Measurements from ENCODE around the gene CD2BP2. TPM values are rescaled to one million over a fixed set of nuclear protein-coding genes. Genes with fewer than 3 reads are reported as not detected.
A peak's percentile ranks its signal among the peaks of the same experiment; 100 is the strongest.
"Not testable (repeated sequence)": the region's sequence is repeated elsewhere in the genome, so short reads cannot be mapped to it uniquely, and the experiment has no call there.

The CD2BP2 gene
- polyA plus RNA-seq (ENCODE audit: insufficient read length in 10 of 10) = 10 to 100 TPM; 28.4 to 43.0 (median 33.1) TPM
- long read RNA-seq, donor 1, transcript CD2BP2-201 (7 exons, 3,421 nt) = major isoform, 12 of 16 reads
- long read RNA-seq, donor 1, partial matches to known transcripts = 0 of 16 reads
- long read RNA-seq, donor 1, other reads (novel, unspliced or antisense) = 0 of 16 reads
- long read RNA-seq, donor 2, transcript CD2BP2-201 (7 exons, 3,421 nt) = major isoform, 14 of 17 reads
- long read RNA-seq, donor 2, partial matches to known transcripts = 0 of 17 reads
- long read RNA-seq, donor 2, other reads (novel, unspliced or antisense) = 0 of 17 reads
- long read RNA-seq, donor 3 = 0 reads
- long read RNA-seq, donor 4, transcript CD2BP2-201 (7 exons, 3,421 nt) = major isoform, 10 of 12 reads
- long read RNA-seq, donor 4, partial matches to known transcripts = 0 of 12 reads
- long read RNA-seq, donor 4, other reads (novel, unspliced or antisense) = 0 of 12 reads
- long read RNA-seq, donor 5, transcript CD2BP2-201 (7 exons, 3,421 nt) = major isoform, 13 of 14 reads
- long read RNA-seq, donor 5, partial matches to known transcripts = 0 of 14 reads
- long read RNA-seq, donor 5, other reads (novel, unspliced or antisense) = 0 of 14 reads
- long read RNA-seq, donor 6, transcript CD2BP2-201 (7 exons, 3,421 nt) = major isoform, 16 of 23 reads
- long read RNA-seq, donor 6, partial matches to known transcripts = 5 of 23 reads
- long read RNA-seq, donor 6, other reads (novel, unspliced or antisense) = 0 of 23 reads
- long read RNA-seq, donor 7, transcript CD2BP2-201 (7 exons, 3,421 nt) = major isoform, 16 of 23 reads
- long read RNA-seq, donor 7, partial matches to known transcripts = 5 of 23 reads
- long read RNA-seq, donor 7, other reads (novel, unspliced or antisense) = 0 of 23 reads
- long read RNA-seq, donor 8, transcript CD2BP2-201 (7 exons, 3,421 nt) = major isoform, 9 of 15 reads
- long read RNA-seq, donor 8, partial matches to known transcripts = 5 of 15 reads
- long read RNA-seq, donor 8, other reads (novel, unspliced or antisense) = 0 of 15 reads
- long read RNA-seq, donor 9, partial matches to known transcripts = 0 of 2 reads
- long read RNA-seq, donor 9, other reads (novel, unspliced or antisense) = 0 of 2 reads

GRCh38 chr16:30355144-30355953 is at the start of gene CD2BP2:
Gene CD2BP2 (minus strand): TSS chr16:30355308. CDS start chr16:30354681, 627 bp downstream.
- DNase-seq = peak; percentile 99 to 100 (median 100)

DNA sequence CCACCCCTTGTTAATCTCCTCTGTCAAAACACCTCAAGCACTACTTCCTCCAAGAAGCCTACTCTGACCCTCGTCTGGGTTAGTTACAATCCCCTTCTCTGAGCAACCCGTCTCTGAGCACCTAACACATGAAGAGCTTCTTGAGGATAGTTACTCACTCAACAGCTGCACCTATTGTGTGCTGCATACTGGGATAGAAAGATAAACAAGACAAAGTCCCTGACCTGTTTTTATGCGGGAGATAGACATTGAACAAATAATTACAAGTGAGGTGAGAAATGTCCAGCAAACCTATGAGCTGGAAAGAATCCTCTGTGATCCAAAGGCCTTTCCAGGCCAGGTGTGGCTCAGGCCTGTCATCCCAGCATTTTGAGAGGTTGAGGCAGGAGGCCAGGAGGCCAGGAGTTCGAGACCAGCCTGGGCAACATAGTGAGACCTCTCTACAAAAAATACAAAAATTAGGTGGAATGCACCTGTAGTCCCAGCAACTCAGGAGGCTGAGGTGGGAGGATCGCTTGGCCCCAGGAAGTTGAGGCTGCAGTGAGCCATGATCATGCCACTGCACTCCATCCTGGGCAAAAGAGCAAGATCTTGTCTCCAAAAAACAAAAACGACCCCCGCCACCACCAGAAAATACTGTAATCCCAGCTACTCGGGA is 46.8 kb upstream of the CD2BP2 start:
- DNase-seq = no peak

DNA sequence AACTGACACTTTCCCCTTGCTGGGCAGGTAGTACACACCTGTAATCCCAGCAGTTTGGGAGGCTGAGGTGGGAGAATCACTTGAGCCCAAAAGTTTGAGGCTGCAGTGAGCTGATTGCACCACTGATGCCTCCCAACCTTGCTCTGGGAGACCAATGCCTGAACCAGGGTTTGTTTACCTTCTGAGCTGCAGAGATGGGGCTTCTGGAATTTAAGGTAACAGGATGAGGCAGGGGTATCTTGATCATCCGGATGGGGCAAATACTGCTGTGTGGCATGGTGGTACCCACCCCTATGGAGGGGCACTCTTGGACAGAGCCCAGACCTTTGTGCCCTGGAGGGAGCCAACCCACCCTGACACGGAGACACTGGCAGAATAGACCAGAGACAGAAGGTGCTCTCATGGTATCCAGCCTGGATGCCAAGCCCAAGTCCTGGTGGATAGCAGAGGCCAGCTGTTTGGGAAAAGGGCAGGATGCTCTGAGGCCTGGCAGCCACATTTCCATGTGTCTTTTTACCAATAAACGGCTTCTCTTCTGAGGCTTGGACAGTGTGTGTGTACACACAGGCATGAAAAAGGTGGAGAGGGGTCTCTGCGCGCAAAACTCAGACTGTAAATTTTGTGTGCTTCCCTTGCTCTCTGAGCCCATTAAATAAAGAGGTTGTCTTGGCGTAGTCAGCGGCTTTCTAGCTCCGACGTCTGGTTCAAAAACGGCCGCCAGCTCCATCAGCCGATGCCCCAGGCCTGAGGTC is 44.5 kb upstream of the CD2BP2 start:
- DNase-seq = no peak

DNA sequence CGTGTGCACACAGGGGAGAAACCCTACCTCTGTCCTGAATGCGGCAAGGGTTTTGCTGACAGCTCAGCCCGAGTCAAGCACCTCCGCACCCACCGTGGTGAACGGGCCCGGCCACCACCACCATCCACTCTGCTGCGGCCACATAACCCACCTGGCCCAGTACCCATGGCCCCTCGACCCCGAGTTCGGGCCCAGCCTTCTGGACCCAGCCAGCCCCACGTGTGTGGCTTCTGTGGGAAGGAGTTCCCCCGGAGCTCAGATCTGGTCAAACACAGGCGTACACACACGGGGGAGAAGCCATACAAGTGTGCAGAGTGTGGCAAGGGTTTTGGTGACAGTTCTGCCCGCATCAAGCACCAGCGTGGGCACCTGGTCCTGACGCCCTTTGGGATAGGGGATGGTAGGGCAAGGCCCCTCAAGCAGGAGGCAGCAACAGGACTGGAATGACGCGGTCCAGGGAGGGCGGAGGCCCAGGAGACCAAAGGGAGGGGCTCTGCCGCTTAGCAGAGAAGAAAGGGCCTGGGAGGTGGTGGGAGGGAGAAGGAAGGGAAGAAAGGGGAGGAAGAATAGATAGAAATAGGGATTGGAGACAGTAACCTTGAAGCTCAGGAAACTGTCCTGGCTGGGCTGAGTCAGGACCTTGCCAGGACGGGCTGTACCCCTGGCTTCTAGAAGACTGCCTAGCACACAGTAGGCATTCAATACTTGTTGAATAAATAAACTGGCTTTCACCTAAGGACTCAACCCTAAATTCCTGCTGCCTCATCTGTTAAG is 43.7 kb upstream of the CD2BP2 start:
- DNase-seq = no peak

DNA sequence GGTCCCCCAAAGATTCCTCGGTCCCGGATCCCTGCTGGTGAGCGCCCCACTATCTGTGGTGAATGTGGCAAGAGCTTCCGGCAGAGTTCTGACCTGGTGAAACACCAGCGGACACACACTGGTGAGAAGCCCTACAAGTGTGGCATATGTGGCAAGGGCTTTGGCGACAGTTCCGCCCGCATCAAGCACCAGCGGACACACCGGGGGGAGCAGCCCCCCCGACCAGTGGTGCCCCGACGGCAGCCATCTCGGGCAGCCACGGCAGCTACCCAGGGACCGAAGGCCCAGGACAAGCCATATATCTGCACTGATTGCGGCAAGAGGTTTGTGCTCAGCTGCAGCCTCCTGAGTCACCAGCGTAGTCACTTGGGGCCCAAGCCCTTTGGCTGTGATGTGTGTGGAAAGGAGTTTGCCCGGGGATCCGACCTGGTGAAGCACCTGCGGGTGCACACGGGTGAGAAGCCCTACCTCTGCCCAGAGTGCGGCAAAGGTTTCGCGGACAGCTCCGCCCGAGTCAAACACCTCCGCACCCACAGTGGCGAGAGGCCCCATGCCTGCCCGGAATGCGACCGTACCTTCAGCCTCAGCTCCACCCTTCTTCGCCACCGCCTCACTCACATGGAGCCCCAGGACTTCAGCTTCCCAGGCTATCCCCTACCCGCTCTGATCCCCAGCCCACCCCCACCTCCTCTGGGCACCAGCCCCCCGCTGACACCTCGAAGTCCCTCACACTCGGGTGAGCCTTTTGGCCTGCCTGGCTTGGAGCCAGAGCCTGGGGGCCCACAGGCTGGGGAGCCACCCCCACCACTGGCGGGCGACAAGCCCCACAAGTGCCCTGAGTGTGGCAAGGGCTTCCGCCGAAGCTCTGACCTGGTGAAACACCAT is 42.9 kb upstream of the CD2BP2 start:
- DNase-seq = no peak

GRCh38 chr16:30397056-30397455 is 41.9 kb upstream of the CD2BP2 start:
- DNase-seq = no peak

DNA sequence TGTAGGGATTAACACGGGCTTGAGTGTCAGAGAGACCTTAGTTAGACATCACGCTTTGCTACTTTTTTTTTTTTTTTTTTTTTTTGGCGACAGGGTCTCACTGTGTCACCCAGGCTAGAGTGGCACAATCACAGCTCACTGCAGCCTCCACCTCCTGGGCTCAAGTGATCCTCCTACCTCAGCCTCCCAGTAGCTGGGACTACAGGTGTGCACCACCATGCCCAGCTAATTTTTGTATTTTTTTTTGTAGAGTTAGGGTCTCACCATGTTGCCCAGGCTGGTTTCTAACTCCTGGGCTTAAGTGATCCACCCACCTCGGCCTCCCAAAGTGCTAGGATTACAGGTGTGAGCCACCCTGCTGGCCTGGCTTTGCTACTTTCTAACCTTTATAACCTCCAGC is 41.5 kb upstream of the CD2BP2 start:
- not testable (repeated sequence) for DNase-seq

DNA sequence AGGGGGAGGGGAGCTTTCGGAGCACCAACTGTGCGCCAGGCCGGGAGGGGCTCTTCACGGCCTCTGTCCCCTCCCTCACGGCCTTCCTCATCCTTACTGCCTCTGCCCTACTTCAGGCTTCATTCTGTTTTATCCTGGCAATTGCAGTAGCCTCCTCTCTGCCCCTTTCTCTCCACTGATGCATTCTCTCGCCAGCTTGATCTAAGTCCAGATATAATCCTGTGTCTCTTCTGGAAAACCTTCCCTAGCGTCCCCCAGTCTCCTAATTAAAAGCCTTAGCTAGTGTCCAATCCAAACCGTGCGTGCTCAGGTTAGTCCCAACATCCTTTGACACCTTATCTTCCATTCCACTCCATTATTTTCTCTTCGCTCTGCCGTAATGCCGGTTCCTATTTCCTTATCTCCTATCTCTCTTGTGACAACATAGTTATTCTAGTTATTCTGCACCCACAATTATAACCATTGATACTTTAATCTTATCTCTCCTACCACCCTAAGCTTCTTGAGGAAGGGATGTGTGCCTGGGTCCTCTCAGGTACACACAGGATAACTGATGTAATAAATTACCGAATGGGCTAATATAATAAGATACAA is 41.0 kb upstream of the CD2BP2 start:
- DNase-seq = no peak

DNA sequence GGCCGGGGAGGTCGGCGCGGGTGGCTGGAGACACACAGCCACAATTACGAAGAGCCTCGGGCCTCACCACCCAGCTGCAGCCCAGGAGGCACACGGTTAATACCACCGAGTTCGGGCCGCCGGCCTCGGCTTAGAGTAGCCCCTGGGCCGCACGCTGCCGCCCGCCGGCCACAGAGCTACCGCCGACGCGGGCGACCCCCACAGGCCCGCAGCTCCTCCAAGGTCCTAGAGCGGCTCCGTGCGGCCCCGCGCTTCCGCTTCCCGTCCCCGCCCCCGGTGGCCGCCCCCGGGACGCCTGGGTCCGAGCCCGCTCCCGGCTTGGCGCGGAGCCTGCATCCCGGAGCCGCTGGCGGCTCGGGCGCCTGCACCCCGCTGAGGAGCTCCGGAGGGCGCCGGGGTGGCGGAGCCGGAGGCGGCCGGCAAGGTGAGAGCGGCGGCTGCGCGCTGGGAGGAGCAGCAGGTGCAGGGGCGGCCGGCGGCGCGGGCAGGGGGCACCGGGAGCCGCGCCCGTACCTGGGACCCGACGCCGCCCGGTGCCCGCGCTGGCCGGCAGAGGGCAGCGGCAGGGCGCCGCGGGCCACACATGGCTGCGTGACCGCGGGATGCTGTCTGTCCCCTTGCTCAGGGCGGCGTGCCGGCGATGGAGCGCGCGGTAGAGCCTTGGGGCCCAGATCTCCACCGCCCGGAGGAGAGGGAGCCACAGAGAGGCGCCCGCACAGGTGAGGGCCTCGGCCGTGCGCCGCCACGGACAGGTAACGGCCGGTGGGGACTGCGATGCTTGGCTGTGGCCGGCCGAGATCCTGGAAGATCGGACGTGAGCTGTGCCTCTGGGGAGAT is 40.3 kb upstream of the CD2BP2 start, which contains the start of gene ZNF48:
ZNF48 (plus strand) TSS at position 266 of the 837 bp plus-strand sequence; CDS start at position 641, 375 bp downstream.
- peak; percentile 89 to 97 (median 93) for DNase-seq

- peak in 1 of 3 donors; percentile 78 for DNase-seq
Observed at GRCh38 chr16:30394592-30395154, 39.6 kb upstream of the CD2BP2 start.

DNA sequence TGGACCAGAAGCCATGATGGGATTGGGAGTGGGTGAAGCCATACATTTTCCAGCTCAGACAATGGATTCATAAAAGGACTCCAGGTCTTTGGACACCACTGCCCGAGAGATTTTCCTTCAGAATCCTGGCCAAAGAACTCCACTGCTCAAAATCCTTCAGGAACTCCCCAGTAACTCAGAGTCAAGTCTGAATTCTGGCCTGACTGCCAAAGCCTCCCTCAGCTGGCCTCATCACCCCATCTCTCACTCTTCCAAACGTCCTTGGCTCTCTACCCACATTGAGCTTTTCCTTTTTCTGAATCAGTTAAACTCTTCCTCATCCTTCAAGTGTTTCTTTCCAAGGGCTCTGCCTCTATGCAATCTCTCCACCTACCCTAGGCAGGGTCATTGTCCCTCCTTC is 28.4 kb upstream of the CD2BP2 start:
- peak in 2 of 3 donors; percentile 77 to 90 for DNase-seq

- no peak for DNase-seq
Observed at GRCh38 chr16:30382111-30382881, 27.2 kb upstream of the CD2BP2 start, which contains the start of gene SEPTIN1. Gene SEPTIN1 (minus strand): TSS chr16:30382561. CDS start chr16:30382542, 19 bp downstream.

DNA sequence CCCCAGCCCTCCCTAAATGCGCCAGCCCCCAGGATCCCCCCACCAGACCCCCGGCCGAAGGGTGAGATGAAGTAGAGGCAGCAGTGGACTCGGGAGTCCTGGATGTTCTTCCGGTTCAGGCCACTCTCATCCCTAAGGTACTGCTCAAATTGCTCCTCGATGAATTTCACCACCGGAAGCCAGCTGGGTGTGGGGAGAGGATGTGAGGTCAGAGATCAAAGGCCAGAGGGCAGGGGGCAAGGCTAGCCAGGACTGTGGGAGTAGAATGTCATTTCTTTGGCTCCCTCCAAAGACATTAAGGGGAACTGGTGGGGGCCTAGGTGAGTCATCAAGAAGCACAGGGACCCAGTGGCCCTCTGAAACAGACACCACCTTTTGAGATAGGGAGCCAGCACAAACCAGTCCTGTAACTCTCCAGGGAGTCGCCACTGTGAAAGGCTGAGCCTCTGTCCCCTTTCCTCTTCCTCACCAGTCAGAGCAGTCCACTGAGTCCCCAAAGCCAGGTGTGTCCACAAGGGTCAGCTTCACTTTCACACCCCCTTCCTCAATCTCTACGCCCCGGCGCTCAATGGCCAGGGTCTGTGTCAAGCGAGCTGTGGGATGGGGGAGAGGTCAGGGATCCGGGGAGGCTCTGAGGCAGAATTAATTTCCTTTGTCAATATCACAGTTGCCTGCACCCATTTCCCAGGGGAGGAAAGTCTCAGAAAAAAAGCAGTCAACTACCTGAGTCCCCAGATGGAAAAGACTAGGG is 26.4 kb upstream of the CD2BP2 start:
- DNase-seq = no peak

GRCh38 chr16:30380803-30381208 is 25.7 kb upstream of the CD2BP2 start:
- no peak for DNase-seq
